ENCODE data around the gene VENTX.
"Not testable (repeated sequence)": the region's sequence is repeated elsewhere in the genome, so short reads cannot be mapped to it uniquely, and the experiment has no call there.

VENTX gene

GRCh38 chr10:133257489-133258065, 19.9 kb downstream of the VENTX start:
- DNase-seq (ENCODE audit: low spot score) = no peak

- DNase-seq (ENCODE audit: low spot score) = no peak
Measured at GRCh38 chr10:133258066-133258817, 20.6 kb downstream of the VENTX start.

- DNase-seq (ENCODE audit: low spot score) = peak; percentile 74
Measured at GRCh38 chr10:133258818-133259601, 21.4 kb downstream of the VENTX start.

GRCh38 chr10:133259602-133259989, 21.9 kb downstream of the VENTX start:
- no peak for DNase-seq (ENCODE audit: low spot score)

- DNase-seq (ENCODE audit: low spot score) = peak; percentile 13
Measured at GRCh38 chr10:133260895-133261725, 23.5 kb downstream of the VENTX start.

- peak; percentile 71 for DNase-seq (ENCODE audit: low spot score)
Measured at GRCh38 chr10:133261726-133262325, 24.2 kb downstream of the VENTX start.

GRCh38 chr10:133262696-133263095, 25.0 kb downstream of the VENTX start:
- no peak for DNase-seq (ENCODE audit: low spot score)

- no peak for DNase-seq (ENCODE audit: low spot score)
Measured at GRCh38 chr10:133263674-133264073, 26.0 kb downstream of the VENTX start.

- no peak for DNase-seq (ENCODE audit: low spot score)
Measured at GRCh38 chr10:133264461-133264860, 26.8 kb downstream of the VENTX start.

- not testable (repeated sequence) for DNase-seq (ENCODE audit: low spot score)
Measured at GRCh38 chr10:133265052-133265451, 27.4 kb downstream of the VENTX start.

GRCh38 chr10:133266056-133266795, 28.6 kb downstream of the VENTX start:
- DNase-seq (ENCODE audit: low spot score) = no peak

GRCh38 chr10:133267293-133267692, 29.6 kb downstream of the VENTX start:
- DNase-seq (ENCODE audit: low spot score) = no peak

- DNase-seq (ENCODE audit: low spot score) = no peak
Measured at GRCh38 chr10:133267829-133268228, 30.2 kb downstream of the VENTX start.

- DNase-seq (ENCODE audit: low spot score) = no peak
Measured at GRCh38 chr10:133268532-133268931, 30.9 kb downstream of the VENTX start.

GRCh38 chr10:133269367-133269766, 31.7 kb downstream of the VENTX start:
- no peak for DNase-seq (ENCODE audit: low spot score)

GRCh38 chr10:133270204-133270603, 32.5 kb downstream of the VENTX start:
- no peak for DNase-seq (ENCODE audit: low spot score)

- DNase-seq (ENCODE audit: low spot score) = no peak
Measured at GRCh38 chr10:133270773-133271297, 33.2 kb downstream of the VENTX start.

- no peak for DNase-seq (ENCODE audit: low spot score)
Measured at GRCh38 chr10:133271521-133272300, 34.1 kb downstream of the VENTX start.

GRCh38 chr10:133272301-133272963, 34.8 kb downstream of the VENTX start:
- DNase-seq (ENCODE audit: low spot score) = no peak
